Measurements from ENCODE around the gene BRD7. TPM values are rescaled to one million over a fixed set of nuclear protein-coding genes. Genes with fewer than 3 reads are reported as not detected.

BRD7 gene
- total and polyA plus RNA-seq, 10 of the 15 experiments (the other 5 are each of a cell fraction or from before 2014, with no cell fraction given) = 16.9 to 74.7 (median 52.0) TPM

GRCh38 chr16:50369133-50369804 is 481 bp upstream of the BRD7 start:
- H3K4me1 ChIP-seq (ENCODE audit: control insufficient read depth, insufficient read depth, low read length) = no peaks in the 10 kb centered on the region; the same call in 1 of the 2 replicates
- H3K36me3 ChIP-seq (ENCODE audit: control insufficient read depth in 2 of 2, insufficient read depth in 2 of 2, low read length in 1 of 2) = peaks cover 2 to 4% of the 10 kb centered on the region in 2 experiments; a peak in 2 of 4 replicates
- CTCF ChIA-PET = interaction anchor here (0.7 to 8.4 kb wide), 19 partner anchors 8 to 437 kb away, joined by 3 to 127 read pairs (median 3); partner anchors contain the start of gene CNEP1R1
- H3K9me3 ChIP-seq (replicated peaks; ENCODE audit: control insufficient read depth, insufficient read depth, low read length) = no peaks in the 10 kb centered on the region; the same call in 2 of the 3 replicates
- no peak overlapping the region for H3K9ac ChIP-seq (ENCODE audit: control insufficient read depth, insufficient read depth, low read length)
- POLR2A ChIA-PET = no interaction called here
- H3K27ac ChIP-seq (ENCODE audit: control insufficient read depth, insufficient read depth) = no peak overlapping the region
- ATAC-seq (no peak), DNase-seq (ENCODE audit: low read depth, low spot score) (no peak), FAIRE-seq (peak; percentile 64)
- no peak overlapping the region for H3K4me3 ChIP-seq
- RAD21 ChIA-PET (ENCODE audit: unreplicated experiment) = interaction anchor here (0.6 to 1.7 kb wide), 8 partner anchors 87 to 437 kb away, joined by 3 to 5 read pairs (median 3); partner anchors contain the start of gene CNEP1R1
- intact Hi-C loops (cut with micrococcal nuclease; ENCODE audit: unreplicated experiment) (loop anchor here (2.0 to 10.0 kb wide), 4 partner anchors 302 to 438 kb away; partner anchors contain the start of genes CNEP1R1 and HEATR3), in situ Hi-C loops (cut with MboI) (loop anchor here (5.0 kb wide), 1 partner anchor 438 kb away; no protein-coding TSS in a partner anchor)
- H2AFZ ChIP-seq (ENCODE audit: control insufficient read depth, low read depth, low read length) = peak overlapping the region; percentile 99
- no peaks in the 10 kb centered on the region for H3K27me3 ChIP-seq (replicated peaks in 1 of 2; ENCODE audit: control insufficient read depth in 2 of 2, insufficient read depth in 2 of 2, low read length in 1 of 2)
- no TSS peak for BruUV-seq (replicated peaks)
- H3K4me2 ChIP-seq (ENCODE audit: control insufficient read depth, insufficient read depth) = peak overlapping the region; percentile 38; the same call in 1 of the 2 replicates
- 29% methylated on average over 5 of the region's 7 CpGs for WGBS (ENCODE audit: insufficient coverage, insufficient replicate concordance, low lambda C conversion rate, missing lambda C conversion rate)
- no peaks in the 10 kb centered on the region for H4K20me1 ChIP-seq (ENCODE audit: control insufficient read depth, insufficient read depth)
- peaks cover 39% of the 10 kb centered on the region for H3K79me2 ChIP-seq (ENCODE audit: control insufficient read depth, insufficient read depth, low read length)
- SMC1A ChIA-PET (ENCODE audit: uncharacterized antibody, unreplicated experiment) = interaction anchor here (0.6 to 1.3 kb wide), 6 partner anchors 13 to 405 kb away, joined by 3 to 6 read pairs (median 3); no protein-coding TSS in a partner anchor
- TF ChIP-seq JUNB (IDR thresholded peaks at IDR 0.05) (no peak), YBX1 (IDR thresholded peaks at IDR 0.05) (peak; percentile 87), ZNF592 (IDR thresholded peaks at IDR 0.05) (no peak), HDGF (IDR thresholded peaks at IDR 0.05) (peak; percentile 97), NBN (IDR thresholded peaks at IDR 0.05) (peak; percentile 94), MTA2 (IDR thresholded peaks at IDR 0.05; ENCODE audit: low read depth) (peak; percentile 55), E4F1 (IDR thresholded peaks at IDR 0.05; ENCODE audit: borderline replicate concordance, partially characterized antibody) (peak; percentile 48), BCLAF1 (IDR thresholded peaks at IDR 0.05) (no peak), CREB1 (IDR thresholded peaks at IDR 0.05; ENCODE audit: low read depth) (no peak), ETV6 (conservative IDR thresholded peaks at IDR 0.05 in 1 of 2, IDR thresholded peaks at IDR 0.05 in 1 of 2; ENCODE audit: borderline replicate concordance in 1 of 2, low read depth in 1 of 2) (no peak), MLLT1 (IDR thresholded peaks at IDR 0.05) (peak; percentile 84)

Measured in GM12878 (cell line).